ENCODE data around the gene SEMA4F. TPM values are rescaled to one million over a fixed set of nuclear protein-coding genes. Genes with fewer than 3 reads are reported as not detected.

Gene SEMA4F
- total and polyA plus RNA-seq, 2 donors from 2014 or later: 5.2 to 10.8 TPM

DNA sequence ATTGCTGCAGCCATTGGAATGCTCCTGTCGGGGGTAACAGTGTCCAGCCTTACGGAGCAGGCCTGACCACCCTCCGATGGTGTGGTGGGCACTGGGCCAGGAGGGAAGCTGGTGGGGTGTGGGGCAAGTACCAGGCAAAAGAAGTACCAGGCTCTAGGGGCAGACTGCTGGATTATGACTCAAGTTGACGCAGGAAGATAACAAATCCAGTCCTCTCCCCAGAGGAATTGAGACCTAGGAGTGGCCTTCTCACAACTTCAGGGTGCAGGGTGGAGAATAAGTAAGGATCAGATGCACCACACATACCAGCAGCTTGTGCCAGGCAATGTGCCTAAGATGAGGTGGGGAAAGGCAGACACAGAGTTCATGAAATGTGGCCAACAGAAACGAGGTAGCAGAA, 37.9 kb downstream of the SEMA4F start:
- FAIRE-seq (no peak), DNase-seq (no peak)
- Histone ChIP-seq H3K9me3 (ENCODE audit: control insufficient read depth in 2 of 3, insufficient read depth in 1 of 3, low read length in 3 of 3) (no peaks in the 10 kb centered on the region), H3K36me3 (ENCODE audit: control insufficient read depth in 2 of 3, insufficient read depth in 3 of 3, low read length in 3 of 3) (no peaks in the 10 kb centered on the region), H3K9ac (ENCODE audit: low read length in 3 of 3) (no peak overlapping the region), H3K27ac (ENCODE audit: low read depth in 2 of 2, low read length in 2 of 2) (no peak overlapping the region), H3K27me3 (ENCODE audit: control insufficient read depth, insufficient read depth, low read length) (no peaks in the 10 kb centered on the region), H3K4me1 (ENCODE audit: control insufficient read depth in 2 of 3, insufficient read depth in 2 of 3, low read depth in 1 of 3, low read length in 3 of 3) (no peaks in the 10 kb centered on the region), H3K4me3 (ENCODE audit: low read length in 3 of 3) (no peak overlapping the region)
- intact Hi-C loops (cut with DNase I): no loop called here
- TF ChIP-seq, protein P1, sequence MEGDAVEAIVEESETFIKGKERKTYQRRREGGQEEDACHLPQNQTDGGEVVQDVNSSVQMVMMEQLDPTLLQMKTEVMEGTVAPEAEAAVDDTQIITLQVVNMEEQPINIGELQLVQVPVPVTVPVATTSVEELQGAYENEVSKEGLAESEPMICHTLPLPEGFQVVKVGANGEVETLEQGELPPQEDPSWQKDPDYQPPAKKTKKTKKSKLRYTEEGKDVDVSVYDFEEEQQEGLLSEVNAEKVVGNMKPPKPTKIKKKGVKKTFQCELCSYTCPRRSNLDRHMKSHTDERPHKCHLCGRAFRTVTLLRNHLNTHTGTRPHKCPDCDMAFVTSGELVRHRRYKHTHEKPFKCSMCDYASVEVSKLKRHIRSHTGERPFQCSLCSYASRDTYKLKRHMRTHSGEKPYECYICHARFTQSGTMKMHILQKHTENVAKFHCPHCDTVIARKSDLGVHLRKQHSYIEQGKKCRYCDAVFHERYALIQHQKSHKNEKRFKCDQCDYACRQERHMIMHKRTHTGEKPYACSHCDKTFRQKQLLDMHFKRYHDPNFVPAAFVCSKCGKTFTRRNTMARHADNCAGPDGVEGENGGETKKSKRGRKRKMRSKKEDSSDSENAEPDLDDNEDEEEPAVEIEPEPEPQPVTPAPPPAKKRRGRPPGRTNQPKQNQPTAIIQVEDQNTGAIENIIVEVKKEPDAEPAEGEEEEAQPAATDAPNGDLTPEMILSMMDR (IDR thresholded peaks at IDR 0.05; ENCODE audit: borderline replicate concordance, extremely low read depth, insufficient read depth): no peak

DNA sequence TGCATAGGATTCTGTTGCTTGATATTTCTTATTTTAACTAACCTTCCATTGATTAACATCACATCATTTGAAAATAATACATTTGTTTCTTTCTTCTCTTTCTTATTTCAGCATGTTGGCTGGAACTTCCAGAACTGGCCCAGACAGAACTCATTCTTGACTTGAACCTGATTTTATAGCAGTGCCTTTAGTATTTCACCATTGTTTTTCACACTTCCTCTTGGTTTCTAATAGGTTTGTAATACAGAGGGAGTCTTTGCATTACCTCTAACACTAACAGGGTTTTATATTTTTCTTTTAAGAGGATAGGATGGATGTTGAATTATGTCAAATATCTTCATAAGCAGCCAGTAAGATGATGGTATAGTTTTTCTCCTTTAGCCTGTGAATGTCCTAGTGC, 39.2 kb downstream of the SEMA4F start:
- no peaks in the 10 kb centered on the region for H3K36me3 ChIP-seq (ENCODE audit: control insufficient read depth in 2 of 3, insufficient read depth in 3 of 3, low read length in 3 of 3)
- intact Hi-C loops (cut with DNase I): no loop called here
- no peak overlapping the region for H3K9ac ChIP-seq (ENCODE audit: low read length in 3 of 3)
- H3K27me3 ChIP-seq (ENCODE audit: control insufficient read depth, insufficient read depth, low read length): no peaks in the 10 kb centered on the region
- TF ChIP-seq, protein P1 (IDR thresholded peaks at IDR 0.05; ENCODE audit: borderline replicate concordance, extremely low read depth, insufficient read depth): no peak
- H3K9me3 ChIP-seq (ENCODE audit: control insufficient read depth in 2 of 3, insufficient read depth in 1 of 3, low read length in 3 of 3): no peaks in the 10 kb centered on the region
- no peak overlapping the region for H3K27ac ChIP-seq (ENCODE audit: low read depth in 2 of 2, low read length in 2 of 2)
- DNase-seq: no peak
- no peak overlapping the region for H3K4me3 ChIP-seq (ENCODE audit: low read length in 3 of 3)
- no peaks in the 10 kb centered on the region for H3K4me1 ChIP-seq (ENCODE audit: control insufficient read depth in 2 of 3, insufficient read depth in 2 of 3, low read depth in 1 of 3, low read length in 3 of 3)
- FAIRE-seq: no peak

DNA sequence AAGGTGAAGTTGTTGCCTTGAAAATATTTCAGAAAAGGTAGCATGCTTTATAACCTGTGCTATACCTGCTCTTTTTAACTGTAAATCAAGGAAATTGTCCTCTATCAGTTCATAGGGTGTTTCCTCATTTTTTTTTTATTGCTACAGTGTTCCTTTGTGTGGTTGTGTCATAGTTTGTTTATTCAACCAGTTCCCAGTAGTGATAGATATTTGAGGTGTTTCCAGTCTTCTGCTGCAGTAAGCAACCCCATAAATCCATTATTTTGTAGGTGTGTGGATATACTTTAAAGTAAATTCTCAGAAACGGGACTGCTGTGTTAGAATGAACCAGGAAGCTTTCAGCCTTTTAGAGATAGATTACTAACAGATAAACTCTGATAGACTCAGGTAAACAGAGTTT, 39.6 kb downstream of the SEMA4F start:
- Histone ChIP-seq H3K27me3 (ENCODE audit: control insufficient read depth, insufficient read depth, low read length) (no peaks in the 10 kb centered on the region), H3K4me3 (ENCODE audit: low read length in 3 of 3) (no peak overlapping the region), H3K9ac (ENCODE audit: low read length in 3 of 3) (no peak overlapping the region), H3K4me1 (ENCODE audit: control insufficient read depth in 2 of 3, insufficient read depth in 2 of 3, low read depth in 1 of 3, low read length in 3 of 3) (no peaks in the 10 kb centered on the region), H3K9me3 (ENCODE audit: control insufficient read depth in 2 of 3, insufficient read depth in 1 of 3, low read length in 3 of 3) (no peaks in the 10 kb centered on the region), H3K27ac (ENCODE audit: low read depth in 2 of 2, low read length in 2 of 2) (no peak overlapping the region), H3K36me3 (ENCODE audit: control insufficient read depth in 2 of 3, insufficient read depth in 3 of 3, low read length in 3 of 3) (no peaks in the 10 kb centered on the region)
- FAIRE-seq: no peak
- DNase-seq: no peak
- TF ChIP-seq, protein P1 (IDR thresholded peaks at IDR 0.05; ENCODE audit: borderline replicate concordance, extremely low read depth, insufficient read depth): no peak
- intact Hi-C loops (cut with DNase I): no loop called here

DNA sequence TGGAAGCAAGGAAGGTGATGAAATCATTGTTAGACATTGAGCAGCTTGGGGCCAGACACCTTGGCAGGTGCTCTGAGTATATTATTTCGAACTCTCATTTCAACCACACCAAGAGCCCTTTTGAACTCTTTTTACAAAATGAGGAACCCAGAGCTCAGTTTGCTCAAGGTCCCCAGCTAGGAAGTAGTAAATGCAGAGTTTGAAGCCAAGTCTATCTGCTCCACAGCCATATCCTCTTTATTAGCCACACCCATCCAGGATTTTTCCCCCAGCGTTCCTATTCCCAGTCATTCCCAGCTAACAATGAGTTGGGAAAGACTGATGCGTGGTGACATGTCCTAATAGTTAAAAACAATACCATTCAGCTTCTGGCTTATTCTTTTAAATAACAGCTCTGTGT, 40.2 kb downstream of the SEMA4F start:
- Histone ChIP-seq H3K27ac (ENCODE audit: low read depth in 2 of 2, low read length in 2 of 2) (no peak overlapping the region), H3K27me3 (ENCODE audit: control insufficient read depth, insufficient read depth, low read length) (no peaks in the 10 kb centered on the region), H3K4me3 (ENCODE audit: low read length in 3 of 3) (no peak overlapping the region), H3K36me3 (ENCODE audit: control insufficient read depth in 2 of 3, insufficient read depth in 3 of 3, low read length in 3 of 3) (no peaks in the 10 kb centered on the region), H3K4me1 (ENCODE audit: control insufficient read depth in 2 of 3, insufficient read depth in 2 of 3, low read depth in 1 of 3, low read length in 3 of 3) (no peaks in the 10 kb centered on the region), H3K9ac (ENCODE audit: low read length in 3 of 3) (no peak overlapping the region), H3K9me3 (ENCODE audit: control insufficient read depth in 2 of 3, insufficient read depth in 1 of 3, low read length in 3 of 3) (no peaks in the 10 kb centered on the region)
- no peak for FAIRE-seq
- intact Hi-C loops (cut with DNase I): no loop called here
- DNase-seq: no peak
- TF ChIP-seq, protein P1 (IDR thresholded peaks at IDR 0.05; ENCODE audit: borderline replicate concordance, extremely low read depth, insufficient read depth): no peak

Measured in kidney (tissue), 14 donors.